Measurements from ENCODE around the gene PKD1. TPM values are rescaled to one million over a fixed set of nuclear protein-coding genes. Genes with fewer than 3 reads are reported as not detected.

Gene PKD1
- total RNA-seq, 3 donors from 2014 or later: 63.9 to 233 (median 80.8) TPM

- no peak for TF ChIP-seq CTCF (IDR thresholded peaks at IDR 0.05)
- DNase-seq: peak in 1 of 3 donors; percentile 58
- H3K9me3 ChIP-seq: no peaks in the 10 kb centered on the region
- intact Hi-C loops (cut with DNase I, micrococcal nuclease): loop anchor here in 1 of 2 donors (10.0 kb wide), 1 partner anchor 133 kb away; the partner anchor contains the start of gene NHERF2
- H3K4me3 ChIP-seq: no peak overlapping the region
- peaks cover 68% of the 10 kb centered on the region for H3K4me1 ChIP-seq (ENCODE audit: low read depth)
- peaks cover 4% of the 10 kb centered on the region for H3K36me3 ChIP-seq (ENCODE audit: low read depth)
- no peak for ATAC-seq
Observed at GRCh38 chr16:2157480-2158261, 22.0 kb upstream of the PKD1 start.

DNA sequence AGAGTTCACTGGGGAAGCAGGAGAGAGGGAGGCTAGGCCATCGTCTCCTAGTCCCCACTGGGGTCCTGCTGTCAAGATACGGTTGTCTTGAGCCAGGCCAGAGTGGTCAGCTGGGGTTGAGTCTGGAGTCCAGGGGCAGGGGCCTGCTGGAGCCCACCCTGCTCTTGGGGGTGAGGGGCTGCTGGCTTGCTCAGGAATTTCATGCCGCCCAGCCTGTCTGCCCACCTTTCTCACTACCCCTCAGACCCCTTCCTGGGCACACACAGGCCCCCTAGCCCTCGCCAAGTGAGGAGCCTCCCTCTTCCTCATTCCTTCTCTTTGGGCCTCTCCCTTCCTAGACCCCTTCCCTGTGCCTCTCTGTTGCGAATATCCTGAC lies 21.1 kb upstream of the PKD1 start:
- no peak overlapping the region for H3K4me3 ChIP-seq
- DNase-seq: peak in 1 of 3 donors; percentile 63
- peaks cover 69% of the 10 kb centered on the region for H3K4me1 ChIP-seq (ENCODE audit: low read depth)
- no peak for ATAC-seq
- peaks cover 4% of the 10 kb centered on the region for H3K36me3 ChIP-seq (ENCODE audit: low read depth)
- TF ChIP-seq CTCF (IDR thresholded peaks at IDR 0.05): no peak
- intact Hi-C loops (cut with DNase I, micrococcal nuclease): loop anchor here in 1 of 2 donors (10.0 kb wide), 1 partner anchor 132 kb away; the partner anchor contains the start of gene NHERF2
- no peaks in the 10 kb centered on the region for H3K9me3 ChIP-seq

DNA sequence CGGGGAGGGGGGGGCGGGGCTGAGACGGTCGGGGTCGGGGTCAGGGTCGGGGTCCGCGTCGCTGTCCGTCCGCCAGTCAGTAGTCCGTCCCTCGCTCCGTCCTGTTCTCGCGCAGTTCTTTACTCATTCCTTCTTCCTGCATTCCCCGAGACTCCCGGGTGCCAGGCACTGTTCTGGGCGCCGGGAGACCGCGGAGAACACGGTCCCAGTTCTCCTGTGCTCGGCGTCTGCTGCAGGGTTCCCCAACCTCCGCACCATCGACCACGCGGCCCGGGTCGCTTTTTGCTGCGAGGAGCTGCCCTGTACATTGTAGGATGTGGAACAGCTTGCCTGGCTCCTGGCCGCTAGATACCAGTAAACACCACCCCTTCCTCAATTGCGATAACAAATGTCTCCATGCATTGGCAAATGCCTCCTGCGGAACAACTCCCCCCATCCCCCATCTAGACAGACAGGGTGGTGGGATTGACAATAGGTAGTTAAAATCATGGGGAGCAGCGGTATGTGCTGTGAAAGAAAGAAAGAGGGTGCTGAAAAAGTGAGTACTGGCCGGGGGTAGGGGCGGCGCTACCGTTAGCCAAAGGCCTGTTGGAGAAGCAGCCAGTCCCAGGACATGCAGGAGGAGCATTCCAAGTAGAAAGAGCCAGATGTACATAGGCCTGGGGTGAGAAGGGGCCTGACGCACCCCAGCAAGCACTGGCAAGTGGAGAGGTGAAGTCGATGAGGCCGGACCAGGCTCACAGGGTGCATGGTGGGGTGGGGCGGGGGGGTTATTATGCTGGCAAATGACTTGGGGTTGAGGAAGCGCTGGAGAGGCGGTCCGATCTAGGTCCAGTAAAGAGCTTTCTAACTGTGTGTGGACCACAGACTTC lies 20.5 kb upstream of the PKD1 start:
- peaks cover 75% of the 10 kb centered on the region for H3K4me1 ChIP-seq (ENCODE audit: low read depth)
- ATAC-seq (no peak), DNase-seq (peak; percentile 43 to 67 (median 66))
- no peaks in the 10 kb centered on the region for H3K9me3 ChIP-seq
- H3K36me3 ChIP-seq (ENCODE audit: low read depth): peaks cover 4% of the 10 kb centered on the region
- intact Hi-C loops (cut with DNase I, micrococcal nuclease): loop anchor here in 1 of 2 donors (10.0 kb wide), 1 partner anchor 131 kb away; the partner anchor contains the start of gene NHERF2
- peak overlapping the region; percentile 42 for H3K4me3 ChIP-seq
- no peak for TF ChIP-seq CTCF (IDR thresholded peaks at IDR 0.05)

DNA sequence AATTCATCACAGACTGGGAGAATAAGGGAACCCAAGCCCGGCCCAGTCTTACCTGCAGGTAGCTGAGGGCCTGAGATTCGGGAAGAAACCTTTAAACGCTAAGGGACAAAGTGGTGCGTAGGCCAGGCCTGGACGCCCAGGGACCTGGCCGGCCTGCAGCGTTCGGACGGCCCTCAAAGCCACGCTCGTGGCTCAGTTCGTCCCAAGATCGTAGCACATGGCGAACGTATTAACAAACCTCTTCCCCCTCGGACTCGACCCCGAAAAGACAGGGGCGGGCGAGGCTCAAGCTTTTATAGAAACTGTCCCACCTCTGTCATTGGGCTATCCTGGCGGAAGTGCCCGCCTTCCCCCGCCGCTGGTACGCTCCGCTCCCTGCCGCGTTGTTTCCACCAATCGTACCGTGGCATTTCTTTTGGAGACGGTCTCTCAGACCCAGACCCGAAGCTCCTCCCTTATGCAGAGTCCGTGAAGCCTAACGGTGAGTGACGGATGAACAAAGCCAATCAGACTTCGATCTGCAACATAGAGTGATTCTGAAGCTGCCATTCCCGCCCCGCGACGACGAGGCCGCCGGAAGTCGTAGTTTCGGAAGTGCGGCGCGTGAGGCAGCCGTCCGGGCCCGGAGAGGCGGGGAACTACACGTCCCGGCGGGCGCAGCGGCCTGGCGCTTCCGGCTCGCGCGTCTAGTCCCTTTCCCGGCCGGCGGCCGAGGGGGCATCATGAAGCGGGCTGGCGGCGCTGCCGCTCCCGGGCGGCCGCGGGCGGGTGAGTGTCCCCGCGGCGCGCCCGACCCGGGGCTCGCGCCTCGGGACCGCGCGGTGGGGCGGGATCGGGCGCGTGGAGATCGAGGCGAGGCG lies 19.6 kb upstream of the PKD1 start, which contains the start of gene TRAF7:
TSS of gene TRAF7 (plus strand) at position 692 of the 860 bp plus-strand sequence. CDS start 8,139 bp downstream, outside the sequence.
- Histone ChIP-seq H3K36me3 (ENCODE audit: low read depth) (peaks cover 4% of the 10 kb centered on the region), H3K4me1 (ENCODE audit: low read depth) (peaks cover 77% of the 10 kb centered on the region), H3K4me3 (peak within 1 kb of the TSS; percentile 42), H3K9me3 (no peaks in the 10 kb centered on the region)
- DNase-seq (peak; percentile 98 to 99 (median 98)), ATAC-seq (peak; percentile 77)
- TF ChIP-seq CTCF (IDR thresholded peaks at IDR 0.05): peak; percentile 12
- intact Hi-C loops (cut with DNase I, micrococcal nuclease): loop anchor here in 1 of 2 donors (10.0 kb wide), 1 partner anchor 131 kb away; the partner anchor contains the start of gene NHERF2

All from mucosa of descending colon (tissue), 3 donors.